CD14-positive monocyte (primary cell): ENCODE measurements around the gene LRP1-AS. TPM values are rescaled to one million over a fixed set of nuclear protein-coding genes. Genes with fewer than 3 reads are reported as not detected.
A peak's percentile ranks its signal among the peaks of the same experiment; 100 is the strongest.

Experiments used
- DNase-seq, 3 donors: peaks; one replicate each; pipeline ENCODE4 v3.0.0-alpha.2; 2011 to 2022
- H2AFZ ChIP-seq: 2 replicates; pipeline ENCODE4 v1.6.0; 2012; ENCODE audit warnings: mild to moderate bottlenecking, low read depth, low read length, inconsistent platforms; ENCODE audit not compliant: insufficient read depth, poor library complexity, severe bottlenecking
- H3K27ac ChIP-seq, 2 donors: 1 replicate in 1 of 2; 2 replicates in 1 of 2; pipeline ENCODE4 v1.5.1; 2012 to 2013; ENCODE audit warnings: low read length in 2 of 2, control low read depth in 1 of 2, inconsistent platforms in 1 of 2, low read depth in 1 of 2, mild to moderate bottlenecking in 1 of 2
- H3K27me3 ChIP-seq, 2 donors: one replicate each; pipeline versions ENCODE4 v1.6.0 to v1.6.1; 2011 to 2013; ENCODE audit warnings: low read length in 2 of 2; ENCODE audit not compliant: control insufficient read depth in 2 of 2, insufficient read depth in 2 of 2
- H3K36me3 ChIP-seq, 2 donors: replicated peaks in 1 of 2; 1 replicate in 1 of 2; 2 replicates in 1 of 2; pipeline versions ENCODE4 v1.5.1 to v1.6.1; 2012 to 2013; ENCODE audit warnings: low read length in 2 of 2, control low read depth in 1 of 2, inconsistent platforms in 1 of 2, mild to moderate bottlenecking in 1 of 2; ENCODE audit not compliant: insufficient read depth in 2 of 2, control insufficient read depth in 1 of 2
- H3K4me1 ChIP-seq, 2 donors: 1 replicate in 1 of 2; 2 replicates in 1 of 2; pipeline versions ENCODE4 v1.5.1 to v1.6.1; 2012 to 2013; ENCODE audit warnings: low read length in 2 of 2, control low read depth in 1 of 2, inconsistent platforms in 1 of 2, mild to moderate bottlenecking in 1 of 2, moderate library complexity in 1 of 2; ENCODE audit not compliant: insufficient read depth in 2 of 2, control insufficient read depth in 1 of 2
- H3K4me2 ChIP-seq: replicated peaks from 2 replicates; pipeline ENCODE3; 2012; ENCODE audit warnings: low read length, moderate library complexity, mild to moderate bottlenecking; ENCODE audit not compliant: poor library complexity, severe bottlenecking; ENCODE audit errors: extremely low read depth
- H3K4me3 ChIP-seq, 3 experiments: fragments of 200-600 bp in 1 of 3; sonication (generic) in 1 of 3; replicated peaks in 1 of 3; 1 replicate in 2 of 3; 2 replicates in 1 of 3; pipeline ENCODE4 v1.5.1; 2011 to 2013; ENCODE audit warnings: low read length in 3 of 3, mild to moderate bottlenecking in 3 of 3, control low read depth in 2 of 3, low read depth in 2 of 3, inconsistent platforms in 1 of 3, moderate library complexity in 1 of 3
- H3K79me2 ChIP-seq: 2 replicates; pipeline ENCODE4 v1.6.0; 2012; ENCODE audit warnings: mild to moderate bottlenecking, control low read depth, inconsistent platforms, low read length, moderate library complexity; ENCODE audit not compliant: insufficient read depth
- H3K9ac ChIP-seq: 2 replicates; pipeline ENCODE4 v1.6.0; 2017; ENCODE audit warnings: low read length, mild to moderate bottlenecking; ENCODE audit not compliant: insufficient read depth, poor library complexity, severe bottlenecking
- H3K9me3 ChIP-seq, 2 donors: replicated peaks in 1 of 2; 1 replicate in 1 of 2; 2 replicates in 1 of 2; pipeline versions ENCODE4 v1.5.1 to v1.6.1; 2012 to 2013; ENCODE audit warnings: low read length in 2 of 2, control low read depth in 1 of 2; ENCODE audit not compliant: control insufficient read depth in 1 of 2, insufficient read depth in 1 of 2
- H4K20me1 ChIP-seq: 2 replicates; pipeline ENCODE4 v1.6.0; 2012; ENCODE audit warnings: mild to moderate bottlenecking, low read length, control low read depth, moderate library complexity; ENCODE audit not compliant: insufficient read depth
- H3K27ac Mint-ChIP-seq, 7 donors: one replicate each; pipeline ENCODE4 v1.8.0; 2020; ENCODE audit warnings: mild to moderate bottlenecking in 7 of 7, mixed read lengths in 7 of 7, moderate library complexity in 6 of 7, inconsistent platforms in 2 of 7
- H3K27me3 Mint-ChIP-seq, 3 donors: one replicate each; pipeline ENCODE4 v1.8.0; 2021 to 2022; ENCODE audit warnings: low read depth in 3 of 3, mild to moderate bottlenecking in 3 of 3, mixed read lengths in 3 of 3, moderate library complexity in 3 of 3, inconsistent platforms in 1 of 3
- H3K36me3 Mint-ChIP-seq, 2 donors: one replicate each; pipeline ENCODE4 v1.8.0; 2020; ENCODE audit warnings: mixed read lengths in 2 of 2, inconsistent platforms in 1 of 2, mild to moderate bottlenecking in 1 of 2
- H3K4me1 Mint-ChIP-seq: one replicate; pipeline ENCODE4 v1.8.0; 2020; ENCODE audit warnings: mild to moderate bottlenecking, mixed read lengths
- H3K4me3 Mint-ChIP-seq, 2 donors: one replicate each; pipeline ENCODE4 v1.8.0; 2020; ENCODE audit warnings: mild to moderate bottlenecking in 2 of 2, mixed read lengths in 2 of 2, moderate library complexity in 1 of 2
- H3K9me3 Mint-ChIP-seq, 7 donors: one replicate each; pipeline ENCODE4 v1.8.0; 2020 to 2022; ENCODE audit warnings: mixed read lengths in 7 of 7, mild to moderate bottlenecking in 6 of 7, moderate library complexity in 6 of 7, inconsistent platforms in 2 of 7
- CTCF ChIP-seq: fragments of 200-600 bp; IDR thresholded peaks from one replicate; pipeline ENCODE4 v1.8.0; 2022; ENCODE audit warnings: antibody characterized with exemption, mild to moderate bottlenecking
- WGBS: methylation state at CpG from one replicate; pipeline ENCODE4 v1.1.5; 2013; ENCODE audit warnings: missing lambda C conversion rate; ENCODE audit not compliant: insufficient coverage; 5-methylcytosine and 5-hydroxymethylcytosine counted together
- intact Hi-C, 2 donors: fragments of 100-400 bp; cut with micrococcal nuclease; formaldehyde crosslinking; loops; one replicate each; pipeline versions ENCODE4 v1.15.0 to v1.15.1; 2023
- polyA plus RNA-seq, 3 donors: library from polyadenylated mRNA; depleted of rRNA in 1 of 3; unstranded in 2 of 3; stranded (reverse) in 1 of 3; fragments of 300-500 nt in 2 of 3; fragments of >200 nt in 1 of 3; fragmentation: Illumina TruSeq in 2 of 3; gene quantifications; 1 replicate in 2 of 3; 2 replicates in 1 of 3; pipeline ENCODE4 v1.2.3, GENCODE V29; 2012 to 2021

The LRP1-AS gene
- polyA plus RNA-seq, 3 donors = 0.35 to 1.5 TPM; not detected in 1

GRCh38 chr12:57160741-57161140, 13.3 kb upstream of the LRP1-AS start:
- DNase-seq = no peak
- H3K9me3 ChIP-seq = no peaks in the 10 kb centered on the region
- H3K4me2 ChIP-seq = no peak overlapping the region
- no peaks in the 10 kb centered on the region for H3K27me3 ChIP-seq
- H3K9ac ChIP-seq = no peak overlapping the region
- peaks cover 73% of the 10 kb centered on the region for H4K20me1 ChIP-seq
- peaks cover 62 to 72% of the 10 kb centered on the region in 2 donors for H3K4me1 ChIP-seq
- intact Hi-C loops = loop anchor here in 1 of 2 donors (5.0 kb wide), 1 partner anchor 33 kb away; the partner anchor contains the start of gene LRP1
- Mint-ChIP-seq H3K4me3 (no peak overlapping the region), H3K9me3 (no peaks in the 10 kb centered on the region), H3K36me3 (peaks cover 89 to 97% of the 10 kb centered on the region in 2 donors), H3K4me1 (peaks cover 80% of the 10 kb centered on the region), H3K27me3 (peaks cover 0 to 5% (median 4%) of the 10 kb centered on the region in 3 donors), H3K27ac (peak overlapping the region in 2 of 7 donors; percentile 15 to 20)
- H3K4me3 ChIP-seq = no peak overlapping the region
- WGBS = 97% methylated on average over 13 of the region's 14 CpGs
- peaks cover 11% of the 10 kb centered on the region for H3K79me2 ChIP-seq
- peaks cover 81 to 97% of the 10 kb centered on the region in 2 donors for H3K36me3 ChIP-seq
- H2AFZ ChIP-seq = no peak overlapping the region
- no peak for TF ChIP-seq CTCF
- no peak overlapping the region for H3K27ac ChIP-seq

GRCh38 chr12:57160040-57160439, 12.6 kb upstream of the LRP1-AS start:
- 98% methylated on average over 4 of the region's 4 CpGs for WGBS
- Histone ChIP-seq H3K4me1 (peaks cover 69 to 78% of the 10 kb centered on the region in 2 donors), H3K36me3 (peaks cover 81 to 97% of the 10 kb centered on the region in 2 donors), H2AFZ (no peak overlapping the region), H3K27ac (no peak overlapping the region), H3K9me3 (no peaks in the 10 kb centered on the region), H4K20me1 (peaks cover 66% of the 10 kb centered on the region), H3K79me2 (peaks cover 17% of the 10 kb centered on the region), H3K4me2 (no peak overlapping the region), H3K27me3 (no peaks in the 10 kb centered on the region), H3K4me3 (no peak overlapping the region), H3K9ac (no peak overlapping the region)
- peaks cover 84% of the 10 kb centered on the region for H3K4me1 Mint-ChIP-seq
- intact Hi-C loops = loop anchor here in 1 of 2 donors (5.0 kb wide), 1 partner anchor 33 kb away; the partner anchor contains the start of gene LRP1
- H3K4me3 Mint-ChIP-seq = no peak overlapping the region
- H3K36me3 Mint-ChIP-seq = peaks cover 86 to 97% of the 10 kb centered on the region in 2 donors
- H3K27ac Mint-ChIP-seq = no peak overlapping the region
- H3K9me3 Mint-ChIP-seq = no peaks in the 10 kb centered on the region
- no peak for TF ChIP-seq CTCF
- DNase-seq = no peak
- peaks cover 0 to 5% (median 3%) of the 10 kb centered on the region in 3 donors for H3K27me3 Mint-ChIP-seq
